Omental fat pad (tissue), 4 donors: Measurements from ENCODE around the gene GVQW3. TPM values are rescaled to one million over a fixed set of nuclear protein-coding genes. Genes with fewer than 3 reads are reported as not detected.

Source experiments
- ATAC-seq: fragments of 150-250 bp; one replicate; pipeline ENCODE4 v1.9.1; 2016; ENCODE audit warnings: mild to moderate bottlenecking, moderate library complexity; ENCODE audit not compliant: low FRiP score
- DNase-seq: peaks from one replicate; pipeline ENCODE4 v3.0.0-alpha.2; 2019; ENCODE audit warnings: low spot score
- total RNA-seq, 4 donors: library from RNA; depleted of rRNA; stranded (reverse); fragments of >200 nt; gene quantifications; one replicate each; pipeline ENCODE4 v1.1.0, GENCODE V29; 2016
- TF ChIP-seq, protein P1 (sequence below), 3 donors: fragments of 450-650 bp; IDR thresholded peaks; one replicate each; pipeline ENCODE4 v1.5.1; 2016 to 2017; ENCODE audit warnings: antibody characterized with exemption in 3 of 3, mild to moderate bottlenecking in 3 of 3, moderate library complexity in 2 of 3

Gene GVQW3
- total RNA-seq, 4 donors from 2014 or later, result 0.96 to 2.0 (median 1.4) TPM

DNA sequence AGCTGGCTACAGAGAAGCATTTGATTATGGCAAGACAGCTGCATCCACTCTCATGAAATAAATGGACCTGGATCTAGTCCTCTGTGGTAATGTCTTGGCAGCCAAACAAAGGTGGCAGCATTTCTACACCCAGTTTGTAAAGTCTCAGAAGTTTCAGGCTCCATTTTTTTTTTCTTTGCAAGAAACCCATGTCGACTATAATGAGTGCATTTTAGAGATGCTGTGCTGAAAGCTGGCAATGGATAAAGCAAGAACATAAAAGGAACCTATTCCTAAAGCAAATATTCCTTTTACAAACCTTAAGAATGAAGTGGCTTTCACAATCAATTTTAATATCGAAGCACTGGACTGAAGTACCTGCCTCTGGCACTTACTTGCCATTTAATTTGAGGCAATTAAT is 33.7 kb upstream of the GVQW3 start:
- TF ChIP-seq, protein P1, sequence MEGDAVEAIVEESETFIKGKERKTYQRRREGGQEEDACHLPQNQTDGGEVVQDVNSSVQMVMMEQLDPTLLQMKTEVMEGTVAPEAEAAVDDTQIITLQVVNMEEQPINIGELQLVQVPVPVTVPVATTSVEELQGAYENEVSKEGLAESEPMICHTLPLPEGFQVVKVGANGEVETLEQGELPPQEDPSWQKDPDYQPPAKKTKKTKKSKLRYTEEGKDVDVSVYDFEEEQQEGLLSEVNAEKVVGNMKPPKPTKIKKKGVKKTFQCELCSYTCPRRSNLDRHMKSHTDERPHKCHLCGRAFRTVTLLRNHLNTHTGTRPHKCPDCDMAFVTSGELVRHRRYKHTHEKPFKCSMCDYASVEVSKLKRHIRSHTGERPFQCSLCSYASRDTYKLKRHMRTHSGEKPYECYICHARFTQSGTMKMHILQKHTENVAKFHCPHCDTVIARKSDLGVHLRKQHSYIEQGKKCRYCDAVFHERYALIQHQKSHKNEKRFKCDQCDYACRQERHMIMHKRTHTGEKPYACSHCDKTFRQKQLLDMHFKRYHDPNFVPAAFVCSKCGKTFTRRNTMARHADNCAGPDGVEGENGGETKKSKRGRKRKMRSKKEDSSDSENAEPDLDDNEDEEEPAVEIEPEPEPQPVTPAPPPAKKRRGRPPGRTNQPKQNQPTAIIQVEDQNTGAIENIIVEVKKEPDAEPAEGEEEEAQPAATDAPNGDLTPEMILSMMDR (IDR thresholded peaks at IDR 0.05), result no peak
- ATAC-seq, result no peak

DNA sequence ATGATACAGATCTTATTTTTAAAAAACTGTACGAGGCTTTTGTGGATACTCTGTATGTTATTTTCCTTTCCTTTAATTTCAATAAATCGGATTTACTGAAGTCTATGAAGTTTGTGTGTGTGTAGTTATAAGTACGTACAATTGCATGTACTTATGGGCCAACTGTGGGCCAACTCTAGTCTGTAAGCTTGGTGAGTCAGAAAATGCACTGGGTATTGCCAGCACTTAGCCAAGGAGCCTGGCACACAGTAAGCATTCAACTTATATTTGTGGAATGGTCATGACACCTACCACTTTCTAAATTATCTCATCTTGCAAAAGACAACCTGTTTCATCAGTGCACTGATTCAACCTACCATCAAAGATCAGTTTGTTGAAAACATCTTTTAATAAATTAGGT is 32.8 kb upstream of the GVQW3 start:
- DNase-seq (no peak), ATAC-seq (no peak)
- TF ChIP-seq, protein P1 (IDR thresholded peaks at IDR 0.05), result no peak

More for the DNA sequence above, 33.7 kb upstream of the GVQW3 start:
- no peak for DNase-seq

- DNase-seq, result no peak
- TF ChIP-seq, protein P1 (IDR thresholded peaks at IDR 0.05), result no peak
- no peak for ATAC-seq
These were observed 26.0 kb upstream of the GVQW3 start for GRCh38 chr11:76355172-76355571.

GRCh38 chr11:76361374-76361773 is 19.7 kb upstream of the GVQW3 start:
- TF ChIP-seq, protein P1 (IDR thresholded peaks at IDR 0.05), result no peak
- ATAC-seq (no peak), DNase-seq (no peak)

DNA sequence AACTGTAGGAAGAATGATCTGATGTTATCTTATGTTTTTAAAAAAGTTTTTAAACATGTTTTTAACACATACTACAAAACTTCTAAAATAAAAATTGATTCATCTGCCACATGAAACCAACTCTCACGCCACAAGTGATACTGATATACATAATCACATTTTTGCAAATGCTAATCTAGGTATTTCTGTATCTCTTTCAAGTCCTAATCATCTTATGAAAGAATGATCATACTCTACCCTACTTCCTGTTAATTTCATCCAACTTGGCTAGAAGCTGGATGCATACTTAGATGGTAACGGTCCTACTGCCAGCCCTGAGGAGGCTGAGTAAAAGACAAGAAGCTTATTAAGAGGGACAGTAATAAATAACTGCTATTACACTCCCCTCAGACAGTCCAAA is 19.3 kb upstream of the GVQW3 start:
- ATAC-seq (no peak), DNase-seq (no peak)
- TF ChIP-seq, protein P1 (IDR thresholded peaks at IDR 0.05), result no peak

DNA sequence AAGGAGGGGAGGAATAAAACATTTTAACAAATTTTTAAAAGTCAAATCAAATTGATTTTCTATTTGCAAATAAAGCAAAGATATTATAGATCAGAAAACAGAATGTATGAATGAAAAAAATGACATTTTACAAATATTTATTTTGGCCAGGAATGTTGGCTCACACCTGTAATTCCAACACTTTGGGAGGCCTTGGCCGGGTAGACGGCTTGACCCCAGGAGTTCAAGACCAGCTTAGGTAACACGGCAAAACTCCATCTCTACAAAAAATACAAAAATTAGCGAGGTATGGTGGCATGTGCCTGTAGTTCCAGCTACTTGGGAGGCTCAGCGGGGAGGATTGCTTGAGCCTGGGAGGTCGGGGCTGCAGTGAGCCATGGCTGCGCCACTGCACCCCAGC is 18.4 kb upstream of the GVQW3 start:
- ATAC-seq (no peak), DNase-seq (no peak)

DNA sequence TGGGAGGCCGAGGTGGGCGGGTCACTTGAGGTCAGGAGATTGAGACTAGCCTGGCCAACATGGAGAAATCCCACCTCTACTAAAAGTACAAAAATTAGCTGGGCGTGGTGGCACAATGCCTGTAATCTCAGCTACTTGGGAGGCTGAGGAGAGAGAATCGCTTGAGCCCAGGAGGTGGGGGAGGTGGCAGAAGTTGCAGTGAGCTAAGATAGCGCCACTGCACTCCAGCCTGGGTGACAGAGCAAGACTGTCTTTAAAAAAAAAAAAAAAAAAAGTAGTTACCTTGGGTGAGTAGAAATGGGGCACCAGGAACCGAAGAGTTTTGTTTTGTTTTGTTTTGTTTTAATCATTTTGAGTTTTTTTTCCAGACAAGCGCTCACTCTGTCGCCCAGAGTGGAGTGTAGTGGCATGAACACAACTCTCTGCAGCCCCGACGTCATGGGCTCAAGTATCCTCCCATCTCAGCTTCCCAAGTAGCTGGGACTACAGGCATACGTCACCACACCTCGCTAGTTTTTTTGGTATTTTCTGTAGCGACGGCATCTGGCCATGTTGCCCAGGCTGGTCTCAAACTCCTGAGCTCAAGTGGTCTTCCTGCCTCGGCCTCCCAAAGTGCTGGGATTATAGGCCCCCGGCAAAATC is 16.0 kb upstream of the GVQW3 start:
- ATAC-seq, result no peak
- TF ChIP-seq, protein P1 (IDR thresholded peaks at IDR 0.05), result no peak

More for the DNA sequence above, 18.4 kb upstream of the GVQW3 start:
- TF ChIP-seq, protein P1 (IDR thresholded peaks at IDR 0.05), result no peak

More for the DNA sequence above, 16.0 kb upstream of the GVQW3 start:
- no peak for DNase-seq
